Stimulated activated CD4-positive, alpha-beta T cell treated with anti-CD3 and anti-CD28 coated beads, Interleukin-2, amount 100 ng/mL, for 4 hours (primary cell): ENCODE results near the gene CACNA2D1.
"Not testable (repeated sequence)": the region's sequence is repeated elsewhere in the genome, so short reads cannot be mapped to it uniquely, and the experiment has no call there.

Experiments used
- DNase-seq: peaks from one replicate; pipeline ENCODE4 v3.0.0-alpha.2; 2020; ENCODE audit warnings: low read depth

CACNA2D1 gene

GRCh38 chr7:82434275-82435022 is 9.1 kb downstream of the CACNA2D1 start:
- DNase-seq, result no peak

DNA sequence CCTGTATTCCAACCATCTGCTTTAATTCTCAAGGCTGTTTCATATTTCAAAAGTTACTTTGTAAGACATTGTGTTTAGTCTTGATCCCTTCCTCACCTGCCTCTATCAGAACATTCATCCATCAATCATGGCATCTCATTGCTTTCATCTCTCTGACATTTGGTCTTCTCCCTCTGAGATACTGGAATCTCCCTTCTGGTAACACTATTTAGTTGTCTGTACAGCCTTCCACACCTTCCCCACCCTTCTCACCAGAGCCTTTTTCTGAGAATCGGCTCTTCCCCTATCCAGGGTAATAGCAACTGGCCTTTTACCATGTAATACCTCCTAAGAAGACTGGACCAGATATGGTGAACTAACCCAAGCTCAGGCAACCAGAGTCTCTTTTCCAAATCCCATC is 10.1 kb downstream of the CACNA2D1 start:
- no peak for DNase-seq

GRCh38 chr7:82432743-82433142 is 10.8 kb downstream of the CACNA2D1 start:
- DNase-seq, result not testable (repeated sequence)

- DNase-seq, result no peak
Observed at GRCh38 chr7:82430500-82431465, 12.8 kb downstream of the CACNA2D1 start.

DNA sequence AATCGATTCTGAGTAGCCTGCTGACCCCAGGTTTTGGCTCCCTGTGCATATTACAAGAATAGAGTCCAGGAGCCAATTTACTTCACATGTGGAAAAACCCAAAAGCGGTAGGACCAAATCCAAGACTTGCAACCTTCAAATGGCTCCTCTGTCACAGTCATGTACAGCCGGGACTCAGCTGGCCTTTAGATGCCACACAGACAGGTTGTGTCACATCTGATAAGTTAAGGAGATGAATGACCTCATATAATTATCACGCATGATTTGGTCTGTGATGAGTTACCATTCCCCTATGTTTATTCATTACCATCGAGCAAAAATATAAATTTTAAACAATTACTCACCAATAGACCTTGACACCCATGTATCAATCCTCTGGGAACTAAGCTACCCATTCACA is 14.2 kb downstream of the CACNA2D1 start:
- DNase-seq, result no peak

- no peak for DNase-seq
Observed at GRCh38 chr7:82428186-82428961, 15.2 kb downstream of the CACNA2D1 start.

GRCh38 chr7:82423446-82423845 is 20.1 kb downstream of the CACNA2D1 start:
- no peak for DNase-seq

GRCh38 chr7:82419200-82419599 is 24.4 kb downstream of the CACNA2D1 start:
- DNase-seq, result no peak

DNA sequence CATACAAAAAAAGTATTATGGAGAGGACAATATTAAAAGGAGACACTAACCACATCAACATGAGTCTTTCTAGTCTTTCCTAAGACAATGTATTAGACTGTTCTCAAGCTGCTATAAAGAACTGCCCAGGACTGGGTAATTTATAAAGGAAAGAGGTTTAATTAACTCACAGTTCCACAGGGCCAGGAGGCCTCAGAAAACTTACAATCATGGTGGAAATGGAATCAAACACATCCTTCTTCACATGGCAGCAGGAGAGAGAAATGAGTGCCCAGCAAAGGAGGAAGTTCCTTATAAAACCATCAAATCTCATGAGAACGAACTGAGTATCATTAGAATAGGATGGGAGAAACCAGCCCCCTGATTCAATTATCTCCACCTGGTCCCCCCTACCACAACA is 25.7 kb downstream of the CACNA2D1 start:
- DNase-seq, result no peak

- DNase-seq, result no peak
Observed at GRCh38 chr7:82416402-82416801, 27.2 kb downstream of the CACNA2D1 start.

DNA sequence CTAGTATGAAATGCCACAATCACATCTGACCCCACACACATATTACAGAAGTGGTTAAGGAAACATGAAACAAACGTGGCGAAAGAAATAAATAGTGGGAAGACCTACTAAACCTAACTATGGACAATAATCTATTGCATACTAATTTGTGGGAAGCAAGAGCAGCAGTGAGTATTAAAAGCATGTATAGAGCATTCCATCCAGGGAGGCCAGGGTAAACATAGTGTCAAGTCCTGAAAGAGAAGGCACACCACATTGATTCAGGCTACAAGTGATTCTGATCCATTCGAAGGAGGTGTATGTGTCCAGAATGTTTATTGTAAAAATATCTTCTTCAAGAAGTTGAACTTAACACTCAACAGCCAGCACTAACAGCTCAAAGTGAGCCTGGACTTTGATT is 29.2 kb downstream of the CACNA2D1 start:
- no peak for DNase-seq

- no peak for DNase-seq
Observed at GRCh38 chr7:82413237-82413636, 30.3 kb downstream of the CACNA2D1 start.

DNA sequence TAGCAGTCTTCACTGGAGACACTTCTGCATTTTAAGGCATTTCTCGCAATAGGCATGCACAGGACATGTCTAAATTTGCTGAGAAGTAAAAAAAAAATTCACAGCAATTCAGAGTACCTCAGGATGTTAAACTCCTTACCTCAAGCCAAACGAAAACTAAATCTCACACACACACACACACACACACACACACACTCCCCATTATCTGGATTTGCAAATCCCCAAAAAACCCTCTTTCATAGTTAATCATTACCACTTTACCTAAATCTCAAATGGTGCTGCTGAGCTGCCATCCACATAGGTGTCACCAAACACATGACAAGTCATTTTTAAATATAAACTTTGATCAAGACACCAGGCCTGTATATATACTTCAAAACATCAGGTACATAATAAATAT is 31.8 kb downstream of the CACNA2D1 start:
- no peak for DNase-seq

- DNase-seq, result no peak
Observed at GRCh38 chr7:82410461-82410860, 33.1 kb downstream of the CACNA2D1 start.

- DNase-seq, result no peak
Observed at GRCh38 chr7:82406937-82407336, 36.6 kb downstream of the CACNA2D1 start.

- DNase-seq, result no peak
Observed at GRCh38 chr7:82405301-82405700, 38.3 kb downstream of the CACNA2D1 start.

- DNase-seq, result no peak
Observed at GRCh38 chr7:82404652-82405051, 38.9 kb downstream of the CACNA2D1 start.

- no peak for DNase-seq
Observed at GRCh38 chr7:82404094-82404493, 39.5 kb downstream of the CACNA2D1 start.

DNA sequence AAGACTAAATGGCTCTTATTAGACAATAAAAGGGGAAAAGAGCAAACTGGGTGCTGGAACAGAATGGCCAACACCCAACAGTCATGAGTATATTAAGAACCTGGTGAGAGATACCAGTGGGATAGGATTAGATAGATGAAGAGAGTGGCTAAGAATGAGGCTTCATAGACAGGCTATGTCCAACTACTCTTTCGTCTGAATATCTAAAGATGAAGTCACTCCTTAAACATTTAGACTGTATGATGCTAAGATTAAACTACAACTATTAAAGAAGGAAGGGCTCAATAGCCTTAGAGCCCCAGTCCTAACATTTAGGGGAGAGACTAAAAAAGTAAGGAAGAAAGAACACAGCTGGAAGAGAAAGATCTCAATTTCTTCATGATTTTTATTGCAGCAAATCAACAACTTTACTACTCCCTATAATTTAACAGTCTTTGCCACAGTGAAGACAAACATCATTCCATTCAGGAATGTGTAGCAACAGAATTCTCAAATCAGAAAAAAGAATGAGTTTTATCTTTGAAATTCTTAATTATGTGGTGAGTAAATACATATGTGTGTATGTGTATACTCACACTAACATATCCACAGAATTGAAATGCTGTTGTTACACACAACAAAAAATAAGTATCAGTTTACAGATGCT is 45.6 kb downstream of the CACNA2D1 start:
- DNase-seq, result no peak

GRCh38 chr7:82396343-82396742 is 47.2 kb downstream of the CACNA2D1 start:
- DNase-seq, result no peak

DNA sequence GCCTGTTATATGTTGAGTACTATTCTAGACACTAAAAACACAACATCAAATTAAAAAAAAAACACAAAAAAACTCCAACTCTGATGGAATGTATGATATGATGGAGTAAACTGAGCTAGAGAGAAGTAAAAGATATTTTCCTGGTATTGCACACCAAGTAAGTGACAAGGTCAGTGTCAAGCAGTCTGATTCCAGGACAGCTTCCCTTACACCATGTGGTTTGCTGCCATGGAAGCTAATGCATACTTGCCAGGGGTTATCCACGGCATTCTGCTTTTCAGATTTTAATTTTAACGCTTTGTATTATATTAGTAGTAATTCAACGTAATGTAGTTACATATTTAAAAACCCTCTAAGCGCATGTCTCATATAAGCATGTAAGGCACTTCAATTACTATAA is 48.4 kb downstream of the CACNA2D1 start:
- DNase-seq, result no peak

DNA sequence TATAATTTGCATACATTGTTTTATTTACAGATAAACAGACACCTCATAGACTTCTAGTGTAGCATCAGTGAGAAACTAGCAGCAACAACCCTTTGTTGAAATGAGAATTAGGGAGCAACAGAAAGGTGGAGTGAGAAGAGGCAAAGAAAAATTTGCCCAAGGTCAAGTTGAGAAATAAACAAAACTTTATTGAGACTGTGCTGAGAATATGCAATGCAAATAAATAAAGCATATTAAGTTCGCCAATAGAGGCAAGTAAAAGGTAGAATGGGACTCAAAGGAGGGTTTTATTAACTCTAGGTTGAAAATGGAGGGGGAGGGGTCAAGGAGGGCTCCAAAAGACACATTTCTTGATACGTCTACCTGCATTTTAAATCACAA is 49.7 kb downstream of the CACNA2D1 start:
- no peak for DNase-seq
